ENCODE measurements around the gene ZNF445.
"Not testable (repeated sequence)": the region's sequence is repeated elsewhere in the genome, so short reads cannot be mapped to it uniquely, and the experiment has no call there.

ZNF445 gene

GRCh38 chr3:44409640-44410410 lies 67.6 kb downstream of the ZNF445 start:
- no peak for TF ChIP-seq CTCF (conservative IDR thresholded peaks at IDR 0.05)
- H3K27ac ChIP-seq, result no peak overlapping the region

- TF ChIP-seq CTCF (conservative IDR thresholded peaks at IDR 0.05), result no peak
Measured at GRCh38 chr3:44402548-44402947, 74.9 kb downstream of the ZNF445 start.

DNA sequence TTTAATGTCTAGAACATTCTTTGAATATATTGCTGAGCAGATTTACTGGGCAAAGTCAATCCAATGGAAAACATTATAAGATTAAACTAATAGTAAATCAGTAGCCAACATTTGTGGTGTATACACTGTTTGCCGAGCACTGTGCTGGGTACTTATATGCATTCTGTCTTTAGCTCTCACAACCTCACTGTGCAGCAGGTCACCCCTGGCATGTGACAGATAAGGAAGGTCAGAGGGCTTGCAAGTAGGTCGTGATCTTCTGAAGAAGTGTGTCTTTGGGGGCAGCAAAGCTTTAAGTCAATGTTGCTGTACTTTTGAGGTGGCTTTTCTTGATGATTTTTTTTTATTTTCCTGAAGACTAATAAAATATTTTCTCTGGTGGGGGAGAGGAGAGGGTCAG lies 76.7 kb downstream of the ZNF445 start:
- no peak for TF ChIP-seq CTCF (conservative IDR thresholded peaks at IDR 0.05)
- H3K27ac ChIP-seq, result no peak overlapping the region

More at GRCh38 chr3:44402548-44402947, 74.9 kb downstream of the ZNF445 start:
- no peak overlapping the region for H3K27ac ChIP-seq

GRCh38 chr3:44398853-44399252 lies 78.6 kb downstream of the ZNF445 start:
- TF ChIP-seq CTCF (conservative IDR thresholded peaks at IDR 0.05), result no peak
- H3K27ac ChIP-seq, result no peak overlapping the region

DNA sequence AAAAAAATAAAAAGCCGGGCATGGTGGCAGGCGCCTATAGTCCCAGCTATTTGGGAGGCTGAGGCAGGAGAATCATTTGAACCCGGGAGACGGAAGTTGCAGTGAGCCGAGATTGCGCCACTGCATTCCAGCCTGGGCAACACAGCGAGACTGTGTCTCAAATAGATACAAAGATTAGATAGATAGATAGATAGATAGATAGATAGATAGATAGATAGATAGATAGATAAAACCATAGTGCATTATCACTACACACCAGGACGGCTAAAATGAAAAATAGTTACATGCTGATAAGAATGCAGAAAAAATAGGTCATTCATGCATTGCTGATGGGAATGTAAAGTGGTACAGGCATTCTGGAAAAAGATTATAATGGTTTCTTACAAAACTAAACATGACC lies 79.2 kb downstream of the ZNF445 start:
- not testable (repeated sequence) for H3K27ac ChIP-seq

DNA sequence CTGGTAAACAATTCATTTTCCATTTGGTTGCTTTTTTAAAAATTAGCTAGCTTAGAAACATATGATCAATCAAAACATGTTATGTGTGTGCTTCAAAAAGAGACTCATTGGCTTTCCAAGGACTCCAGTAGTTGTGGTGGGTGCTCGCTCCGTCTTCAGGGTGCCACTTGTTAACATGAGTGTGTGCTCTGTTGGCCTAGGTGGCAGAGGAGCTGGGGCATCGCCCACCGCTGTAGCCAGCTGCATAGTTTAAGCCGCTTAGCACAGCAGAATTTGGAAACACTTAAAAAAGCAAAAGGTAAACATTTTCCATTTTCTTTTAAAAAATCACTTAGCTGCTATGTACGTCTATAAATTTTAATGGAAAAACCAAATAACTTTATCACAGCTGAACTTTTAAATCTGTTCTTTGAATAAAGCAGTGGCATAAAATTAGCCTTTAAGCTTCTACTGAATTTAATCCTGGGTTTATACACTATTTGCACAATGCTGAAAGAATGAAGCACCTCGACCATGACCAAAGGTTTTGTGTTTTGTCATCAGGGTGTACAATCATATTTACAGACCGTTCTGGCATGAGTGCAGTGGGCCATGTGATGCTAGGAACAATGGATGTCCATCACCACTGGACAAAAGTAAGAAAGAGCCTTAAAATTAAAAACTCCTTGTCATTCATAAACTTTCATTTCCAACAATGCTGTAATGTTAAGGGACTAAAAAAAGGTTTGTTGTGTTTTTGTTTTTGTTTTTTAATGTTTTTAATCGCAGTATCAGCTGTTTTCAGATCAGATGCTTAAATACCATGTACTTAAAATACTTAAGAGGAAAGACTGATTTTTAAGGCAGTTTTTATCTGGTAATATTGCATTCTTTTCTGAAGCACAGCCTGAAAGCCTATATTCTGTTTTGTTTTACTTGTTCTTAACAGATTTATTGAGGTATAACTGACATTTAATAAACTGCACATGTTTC lies 81.0 kb downstream of the ZNF445 start:
- TF ChIP-seq CTCF (conservative IDR thresholded peaks at IDR 0.05), result no peak
- H3K27ac ChIP-seq, result peak overlapping the region; percentile 9

- TF ChIP-seq CTCF (conservative IDR thresholded peaks at IDR 0.05), result no peak
- no peak overlapping the region for H3K27ac ChIP-seq
Measured at GRCh38 chr3:44395714-44396113, 81.8 kb downstream of the ZNF445 start.

Measured in VCaP (cell line).